GM12891 (cell line): ENCODE results near the gene KLHL18.

Experiments used
- POLR2A ChIP-seq: IDR thresholded peaks from 2 replicates; pipeline ENCODE4 v1.6.1; 2011; ENCODE audit warnings: low read depth, low read length, control low read depth
- TAF1 ChIP-seq: IDR thresholded peaks from 2 replicates; pipeline ENCODE4 v1.6.1; 2011; ENCODE audit warnings: low read depth, low read length, control low read depth

DNA sequence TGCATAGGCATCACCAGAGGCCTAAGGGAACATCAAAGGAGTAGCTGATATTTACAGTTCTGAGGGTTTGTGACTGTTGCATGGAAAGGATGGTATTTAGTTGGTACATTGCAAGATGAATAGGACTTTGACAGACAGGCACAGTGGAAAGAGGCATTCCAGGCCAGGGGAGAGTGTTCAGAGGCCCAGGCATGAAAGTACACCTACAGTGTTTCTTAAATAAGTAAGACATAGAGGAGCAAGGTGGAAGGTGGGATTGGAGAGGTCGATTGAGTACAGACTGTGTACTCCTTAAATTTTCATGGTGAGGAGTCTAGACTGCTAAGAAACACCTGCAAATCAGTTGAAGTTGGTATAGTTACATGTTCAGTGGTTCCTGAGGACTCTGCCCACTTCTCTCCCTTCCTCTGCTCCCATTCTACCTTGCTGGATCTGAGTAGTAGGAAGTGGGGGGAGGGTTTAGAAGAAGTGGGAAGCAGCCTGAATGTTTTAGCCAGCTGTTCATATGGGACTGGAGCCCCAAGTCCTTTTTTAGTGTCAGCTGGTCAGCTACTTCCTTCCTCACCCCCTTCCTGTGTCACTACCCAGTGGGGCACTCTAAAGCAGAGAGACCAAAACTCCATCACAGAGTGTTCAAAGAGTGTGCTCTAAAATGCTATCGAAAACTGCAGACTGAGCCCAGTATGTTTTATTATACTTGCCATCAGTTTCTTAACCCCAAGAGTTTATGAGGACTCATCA is 14.0 kb downstream of the KLHL18 start:
- no peak for TF ChIP-seq POLR2A
- TF ChIP-seq TAF1 = no peak
